ENCODE measurements around the gene SETD5. TPM values are rescaled to one million over a fixed set of nuclear protein-coding genes. Genes with fewer than 3 reads are reported as not detected.
A peak's percentile ranks its signal among the peaks of the same experiment; 100 is the strongest.

SETD5 gene
- total RNA-seq, 3 donors from 2014 or later: 94.8 to 132 (median 101) TPM

- Histone ChIP-seq H3K9me3 (no peaks in the 10 kb centered on the region), H3K4me3 (no peak overlapping the region), H3K4me1 (ENCODE audit: low read depth) (peaks cover 6% of the 10 kb centered on the region), H3K36me3 (ENCODE audit: low read depth) (no peaks in the 10 kb centered on the region)
- ATAC-seq: no peak
- no peak for TF ChIP-seq CTCF (IDR thresholded peaks at IDR 0.05)
- no peak for DNase-seq
- intact Hi-C loops (cut with DNase I, micrococcal nuclease): no loop called here
These were observed 103.8 kb downstream of the SETD5 start for GRCh38 chr3:9501226-9501625.

- no peaks in the 10 kb centered on the region for H3K9me3 ChIP-seq
- DNase-seq (peak in 2 of 3 donors; percentile 77 to 86), ATAC-seq (peak; percentile 63)
- no peaks in the 10 kb centered on the region for H3K36me3 ChIP-seq (ENCODE audit: low read depth)
- intact Hi-C loops (cut with DNase I, micrococcal nuclease): no loop called here
- H3K4me1 ChIP-seq (ENCODE audit: low read depth): peaks cover 6% of the 10 kb centered on the region
- H3K4me3 ChIP-seq: no peak overlapping the region
- TF ChIP-seq CTCF (IDR thresholded peaks at IDR 0.05): peak; percentile 74
These were observed 105.9 kb downstream of the SETD5 start for GRCh38 chr3:9503283-9503682.

GRCh38 chr3:9507586-9508578 is 110.5 kb downstream of the SETD5 start:
- intact Hi-C loops (cut with DNase I, micrococcal nuclease): no loop called here
- H3K4me3 ChIP-seq: no peak overlapping the region
- no peaks in the 10 kb centered on the region for H3K9me3 ChIP-seq
- H3K36me3 ChIP-seq (ENCODE audit: low read depth): no peaks in the 10 kb centered on the region
- peak; percentile 12 for ATAC-seq
- no peak for DNase-seq
- TF ChIP-seq CTCF (IDR thresholded peaks at IDR 0.05): no peak
- no peaks in the 10 kb centered on the region for H3K4me1 ChIP-seq (ENCODE audit: low read depth)

- H3K36me3 ChIP-seq (ENCODE audit: low read depth): no peaks in the 10 kb centered on the region
- no peaks in the 10 kb centered on the region for H3K9me3 ChIP-seq
- intact Hi-C loops (cut with DNase I, micrococcal nuclease): no loop called here
- no peak for TF ChIP-seq CTCF (IDR thresholded peaks at IDR 0.05)
- DNase-seq (no peak), ATAC-seq (no peak)
- no peaks in the 10 kb centered on the region for H3K4me1 ChIP-seq (ENCODE audit: low read depth)
- H3K4me3 ChIP-seq: no peak overlapping the region
These were observed 111.4 kb downstream of the SETD5 start for GRCh38 chr3:9508781-9509180.

GRCh38 chr3:9512456-9513045 is 115.1 kb downstream of the SETD5 start:
- H3K4me3 ChIP-seq: no peak overlapping the region
- intact Hi-C loops (cut with DNase I, micrococcal nuclease): no loop called here
- H3K9me3 ChIP-seq: no peaks in the 10 kb centered on the region
- TF ChIP-seq CTCF (IDR thresholded peaks at IDR 0.05): no peak
- H3K4me1 ChIP-seq (ENCODE audit: low read depth): no peaks in the 10 kb centered on the region
- no peaks in the 10 kb centered on the region for H3K36me3 ChIP-seq (ENCODE audit: low read depth)
- DNase-seq (no peak), ATAC-seq (no peak)
